GM12874 (cell line): Measurements from ENCODE around the gene SLC3A2.

ENCODE experiments used
- CTCF ChIP-seq: IDR thresholded peaks from 2 replicates; pipeline ENCODE4 v1.5.1; 2011; ENCODE audit warnings: low read depth, mild to moderate bottlenecking, control low read depth, low read length, moderate library complexity; ENCODE audit not compliant: insufficient read depth

The SLC3A2 gene

DNA sequence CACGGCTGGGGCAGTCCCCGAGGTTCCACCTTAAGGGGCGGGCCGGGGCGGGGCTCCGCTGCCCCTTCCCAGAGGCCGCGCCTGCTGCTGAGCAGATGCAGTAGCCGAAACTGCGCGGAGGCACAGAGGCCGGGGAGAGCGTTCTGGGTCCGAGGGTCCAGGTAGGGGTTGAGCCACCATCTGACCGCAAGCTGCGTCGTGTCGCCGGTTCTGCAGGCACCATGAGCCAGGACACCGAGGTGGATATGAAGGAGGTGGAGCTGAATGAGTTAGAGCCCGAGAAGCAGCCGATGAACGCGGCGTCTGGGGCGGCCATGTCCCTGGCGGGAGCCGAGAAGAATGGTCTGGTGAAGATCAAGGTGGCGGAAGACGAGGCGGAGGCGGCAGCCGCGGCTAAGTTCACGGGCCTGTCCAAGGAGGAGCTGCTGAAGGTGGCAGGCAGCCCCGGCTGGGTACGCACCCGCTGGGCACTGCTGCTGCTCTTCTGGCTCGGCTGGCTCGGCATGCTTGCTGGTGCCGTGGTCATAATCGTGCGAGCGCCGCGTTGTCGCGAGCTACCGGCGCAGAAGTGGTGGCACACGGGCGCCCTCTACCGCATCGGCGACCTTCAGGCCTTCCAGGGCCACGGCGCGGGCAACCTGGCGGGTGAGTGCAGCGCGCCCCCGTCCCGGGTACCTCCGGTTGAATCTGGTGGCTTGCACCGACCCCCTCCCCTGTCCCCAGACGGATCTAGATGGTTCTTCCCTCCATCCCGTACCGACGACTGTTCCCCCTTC is at the start of gene SLC3A2:
TSS of gene SLC3A2 (plus strand) at position 94 of the 776 bp plus-strand sequence. CDS start at position 222, 128 bp downstream.
- TF ChIP-seq CTCF: peak; percentile 88

GRCh38 chr11:62830904-62831519 is 49.7 kb upstream of the SLC3A2 start:
- no peak for TF ChIP-seq CTCF

DNA sequence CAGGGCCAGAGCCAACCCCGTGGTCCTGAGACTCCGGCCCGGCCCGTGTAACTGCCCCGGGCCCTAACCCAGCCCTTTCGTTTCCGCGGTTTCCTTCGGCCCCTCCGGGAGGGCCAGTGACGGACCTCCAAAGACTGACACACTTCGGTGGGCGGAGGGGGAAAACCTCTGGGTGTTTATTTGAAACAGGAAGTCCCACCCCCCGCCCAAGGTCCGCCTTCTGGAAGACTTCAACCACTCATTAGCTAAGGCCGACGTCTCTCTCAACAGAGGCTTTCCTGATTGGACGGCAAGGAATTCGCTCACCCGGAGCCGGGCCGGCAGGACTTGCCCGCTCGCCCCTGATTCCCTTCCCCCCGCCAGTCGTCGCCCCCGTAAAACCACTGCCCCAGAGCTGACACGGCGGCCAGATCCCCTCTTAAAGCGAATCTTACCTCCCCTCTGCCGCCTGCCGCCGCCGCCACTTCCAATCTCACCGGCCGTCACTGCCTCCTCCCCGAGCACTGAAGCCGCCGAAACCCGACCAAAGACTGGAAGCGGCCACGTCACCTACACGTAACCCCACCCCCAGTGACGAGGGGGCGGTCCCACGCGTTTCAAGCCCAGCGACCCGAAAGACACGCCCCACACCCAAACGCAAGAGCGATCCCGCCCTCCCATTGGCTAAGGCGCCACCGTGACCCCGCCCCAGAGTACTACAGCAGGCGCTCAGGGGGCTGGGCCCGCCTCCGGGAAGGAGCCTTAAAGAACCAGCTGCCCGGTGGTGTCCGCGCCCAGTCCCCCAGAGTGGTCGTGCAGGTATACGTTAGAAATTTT is 49.0 kb upstream of the SLC3A2 start, which contains the start of gene STX5:
TSS of gene STX5 (minus strand) at position 532 of the 816 bp plus-strand sequence. CDS start 808 bp downstream, outside the sequence.
- TF ChIP-seq CTCF: no peak

GRCh38 chr11:62832336-62833234 is 48.1 kb upstream of the SLC3A2 start, which contains the start of gene TEX54:
Gene TEX54 (minus strand): TSS chr11:62832841.
- no peak for TF ChIP-seq CTCF

DNA sequence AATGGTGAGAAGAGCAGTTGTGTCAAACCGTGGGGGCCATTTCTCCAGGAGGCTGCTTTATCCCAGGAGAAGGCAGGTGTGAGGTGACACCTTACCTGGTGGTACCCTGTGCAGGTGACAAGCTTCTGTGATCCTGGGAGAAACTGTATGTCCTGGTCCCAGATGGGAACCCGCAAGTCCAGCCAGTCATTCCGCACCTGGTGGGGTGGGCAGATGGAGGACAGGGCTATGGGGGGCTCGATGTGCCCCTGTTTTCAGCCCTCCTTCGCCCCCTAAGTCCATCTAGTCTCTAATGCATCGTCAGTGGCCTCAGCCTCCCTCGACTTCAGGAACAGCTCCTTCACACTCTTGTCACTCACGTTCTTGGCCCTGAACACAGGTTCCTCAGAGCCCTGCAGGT is 45.4 kb upstream of the SLC3A2 start:
- no peak for TF ChIP-seq CTCF

DNA sequence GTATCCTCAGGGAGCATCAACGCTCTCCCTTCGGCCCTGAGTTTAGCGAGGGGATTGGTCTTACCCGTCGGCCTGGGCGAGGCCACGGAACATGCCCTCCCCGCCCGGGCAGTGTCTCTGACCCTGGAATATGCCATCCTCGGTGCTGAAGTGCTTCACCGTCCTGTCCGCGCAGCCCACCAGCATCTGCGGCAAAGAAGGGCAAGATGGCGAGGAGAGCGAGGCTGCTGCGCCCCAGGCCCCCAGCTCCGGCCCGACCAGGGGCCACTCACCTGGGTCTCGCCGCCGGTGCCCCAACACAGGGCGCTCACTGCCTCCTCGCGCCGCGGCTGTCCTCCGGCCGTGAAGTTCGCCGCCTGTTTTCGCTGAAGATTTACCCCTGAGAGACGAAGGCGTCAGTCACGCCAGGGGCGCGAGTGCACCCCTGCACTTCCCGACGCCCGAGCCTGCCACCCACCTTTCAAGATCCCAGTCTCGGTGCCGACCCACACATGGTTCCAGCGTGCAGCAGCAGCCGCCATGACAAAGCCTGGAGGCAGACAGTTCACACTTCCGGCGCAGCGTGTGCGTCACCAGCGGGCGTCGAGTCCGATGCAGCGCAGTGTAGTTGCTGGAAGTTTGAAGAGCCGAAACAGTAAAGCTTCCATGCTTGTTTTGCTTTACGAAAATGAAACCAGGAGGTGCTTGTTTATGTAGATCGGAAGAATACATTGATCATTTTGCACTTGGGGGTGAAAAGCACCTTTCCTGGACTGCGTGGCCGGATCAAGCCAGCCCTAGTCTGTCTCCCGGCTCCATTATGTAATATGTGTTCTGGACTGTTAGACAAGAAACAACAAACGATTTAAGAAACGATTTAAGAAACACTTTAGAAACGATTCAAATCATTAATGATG is 41.4 kb upstream of the SLC3A2 start, which contains the start of gene WDR74:
TSS of gene WDR74 (minus strand) at position 541 of the 896 bp plus-strand sequence. CDS start at position 521, 20 bp downstream.
- TF ChIP-seq CTCF: no peak
